Spinal cord (tissue), 10 donors: ENCODE results near the gene AIFM2. TPM values are rescaled to one million over a fixed set of nuclear protein-coding genes. Genes with fewer than 3 reads are reported as not detected.
"Not testable (repeated sequence)": the region's sequence is repeated elsewhere in the genome, so short reads cannot be mapped to it uniquely, and the experiment has no call there.

Experiments used
- DNase-seq, 6 donors: peaks; one replicate each; pipeline versions ENCODE4 v3.0.0 to v3.0.0-alpha.2; 2013 to 2015; ENCODE audit warnings: low spot score in 6 of 6, low read depth in 4 of 6
- H3K27ac ChIP-seq: one replicate; pipeline ENCODE4 v1.5.1; 2013; ENCODE audit warnings: low read depth, low read length, control low read depth
- H3K27me3 ChIP-seq: one replicate; pipeline ENCODE4 v1.6.1; 2013; ENCODE audit warnings: low read length; ENCODE audit not compliant: control insufficient read depth, insufficient read depth
- H3K36me3 ChIP-seq: one replicate; pipeline ENCODE4 v1.6.1; 2013; ENCODE audit warnings: low read length; ENCODE audit not compliant: control insufficient read depth, insufficient read depth
- H3K4me1 ChIP-seq: one replicate; pipeline ENCODE4 v1.6.1; 2013; ENCODE audit warnings: low read length; ENCODE audit not compliant: control insufficient read depth, insufficient read depth
- H3K4me3 ChIP-seq: one replicate; pipeline ENCODE4 v1.5.1; 2013; ENCODE audit warnings: low read depth, low read length, control low read depth
- H3K9me3 ChIP-seq: one replicate; pipeline ENCODE4 v1.6.1; 2013; ENCODE audit warnings: low read length; ENCODE audit not compliant: control insufficient read depth, insufficient read depth
- WGBS: methylation state at CpG from one replicate; pipeline ENCODE4 v1.1.5; 2013; ENCODE audit warnings: missing lambda C conversion rate; ENCODE audit not compliant: insufficient coverage; 5-methylcytosine and 5-hydroxymethylcytosine counted together
- long read RNA-seq, 4 donors: transcript quantifications; one replicate each; lab custom pipeline, GENCODE V29; 2026
- polyA plus RNA-seq, 2 donors: library from polyadenylated mRNA; unstranded; fragments of 120-200 nt; gene quantifications; one replicate each; pipeline ENCODE4 v1.2.1, GENCODE V29; 2013; ENCODE audit not compliant: insufficient read length in 2 of 2
- total RNA-seq, 2 donors: library from RNA; depleted of rRNA in 1 of 2; stranded (reverse); fragments of 120-200 nt in 1 of 2; fragments of >200 nt in 1 of 2; gene quantifications; one replicate each; pipeline versions ENCODE4 v1.2.3 to v1.2.4, GENCODE V29; 2013 to 2014
- donor health status: healthy.

Gene AIFM2
- total RNA-seq = 1 to 10 TPM; 3.3 to 4.2 TPM
- 1 to 10 TPM; 4.5 to 7.8 TPM for polyA plus RNA-seq
- long read RNA-seq, donor 1, partial matches to known transcripts = 0 of 1 reads
- long read RNA-seq, donor 1, other reads (novel, unspliced or antisense) = 0 of 1 reads
- long read RNA-seq, donor 2 = 0 reads
- long read RNA-seq, donor 3 = 0 reads
- long read RNA-seq, donor 4 = 0 reads

DNA sequence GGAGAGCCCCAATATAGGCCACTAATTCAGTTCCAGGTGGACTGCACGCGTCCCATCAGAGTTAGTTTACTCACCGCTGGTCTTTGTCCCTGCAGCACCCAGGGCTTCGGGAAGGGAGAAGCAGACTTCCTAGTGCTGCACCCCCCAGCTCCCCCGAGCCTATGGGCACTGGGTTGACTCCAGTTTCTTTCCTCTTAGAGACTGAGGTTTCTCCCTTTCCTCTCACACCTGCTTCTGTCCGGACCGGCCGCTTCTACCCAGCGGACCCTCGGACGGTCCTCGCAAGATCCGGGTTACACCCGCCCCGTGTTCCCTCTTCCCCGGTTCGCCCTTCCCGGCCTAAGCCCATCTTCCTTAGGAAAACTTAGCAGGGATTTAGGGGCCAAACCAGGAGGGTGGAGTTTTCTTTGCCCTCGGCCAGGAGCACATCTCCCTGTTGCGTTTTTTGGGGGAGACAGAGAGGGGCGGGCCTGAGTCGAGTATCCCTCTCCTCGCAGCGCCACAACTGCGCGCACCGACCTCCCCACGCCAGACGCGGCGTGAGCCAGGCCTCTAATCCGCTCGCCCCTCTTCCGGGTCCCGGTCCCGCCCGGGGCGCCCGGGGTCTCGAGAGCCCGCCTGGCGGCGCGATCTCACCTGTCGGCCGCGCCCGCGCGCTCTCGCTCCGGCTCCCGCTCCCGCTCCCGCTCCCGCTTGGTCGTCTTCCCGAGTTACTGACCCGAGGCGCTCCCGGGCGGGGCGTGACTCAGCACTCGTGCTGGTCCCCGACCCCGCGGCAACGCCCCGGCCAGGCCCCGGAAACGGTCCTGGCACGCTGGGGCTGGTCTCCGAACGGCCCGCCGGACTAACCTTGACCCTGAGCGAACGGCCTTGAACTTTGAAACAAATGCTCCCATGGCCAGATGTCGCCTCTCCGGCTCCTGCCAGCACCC is at the start of gene AIFM2:
AIFM2 (minus strand) TSS at position 728 of the 932 bp plus-strand sequence. CDS start 8,741 bp downstream, outside the sequence.
- peaks cover 21% of the 10 kb centered on the region for H3K4me1 ChIP-seq
- H3K36me3 ChIP-seq = no peaks in the 10 kb centered on the region
- 7% methylated on average over 78 of the region's 80 CpGs for WGBS
- H3K9me3 ChIP-seq = no peaks in the 10 kb centered on the region
- H3K27me3 ChIP-seq = peaks cover 5% of the 10 kb centered on the region
- peak in 2 of 6 donors; percentile 55 to 60 for DNase-seq
- H3K27ac ChIP-seq = no peak within 1 kb of the TSS
- H3K4me3 ChIP-seq = peak within 1 kb of the TSS; percentile 38

DNA sequence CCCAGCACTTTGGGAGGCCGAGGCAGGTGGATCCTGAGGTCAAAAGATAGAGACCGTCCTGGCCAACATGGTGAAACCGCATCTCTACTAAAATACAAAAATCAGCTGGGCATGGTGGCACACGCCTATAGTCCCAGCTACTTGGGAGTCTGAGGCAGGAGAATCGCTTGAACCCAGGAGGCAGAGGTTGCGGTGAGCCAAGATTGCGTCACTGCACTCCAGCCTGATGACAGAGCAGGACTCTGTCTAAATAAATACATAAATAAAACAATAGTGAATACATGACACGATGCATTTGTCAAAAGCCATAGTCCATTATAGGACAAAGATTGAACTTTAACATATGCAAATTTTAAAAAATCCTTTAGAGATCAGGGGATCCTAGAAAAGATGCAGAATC is 46.6 kb upstream of the AIFM2 start:
- not testable (repeated sequence) for H3K36me3 ChIP-seq, H3K27me3 ChIP-seq, DNase-seq, H3K4me3 ChIP-seq, H3K9me3 ChIP-seq, H3K4me1 ChIP-seq, H3K27ac ChIP-seq
- 82% methylated on average over 5 of the region's 8 CpGs for WGBS

DNA sequence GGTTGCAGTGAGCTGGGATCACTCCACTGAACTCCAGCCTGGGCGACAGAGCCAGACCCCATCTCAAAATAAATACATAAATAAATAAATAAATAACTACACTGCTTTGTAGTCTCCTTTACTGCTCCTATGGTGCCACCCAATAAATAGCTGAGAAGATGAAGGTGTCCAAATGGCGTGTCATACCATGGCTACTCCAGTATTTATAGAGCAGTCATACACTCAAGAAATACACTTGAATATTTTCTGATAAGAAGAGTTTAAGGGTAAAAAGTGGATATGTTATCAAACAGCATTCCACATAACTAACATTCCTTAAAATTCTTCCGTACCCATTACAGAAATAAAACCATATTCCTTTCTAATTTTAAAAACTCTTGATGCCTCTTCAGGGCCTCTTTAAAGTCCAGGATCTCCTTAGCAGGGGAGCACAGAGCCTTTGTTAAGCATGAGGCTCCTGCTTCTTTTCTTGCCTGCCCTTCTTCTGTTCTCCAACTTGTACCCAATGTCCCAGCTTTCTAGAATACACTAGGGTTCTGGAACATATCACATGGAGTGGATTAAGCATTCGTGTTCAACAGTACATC is 45.6 kb upstream of the AIFM2 start:
- no peaks in the 10 kb centered on the region for H3K27me3 ChIP-seq
- no peak for DNase-seq
- no peak overlapping the region for H3K27ac ChIP-seq
- H3K4me1 ChIP-seq = no peaks in the 10 kb centered on the region
- no peak overlapping the region for H3K4me3 ChIP-seq
- H3K36me3 ChIP-seq = no peaks in the 10 kb centered on the region
- no peaks in the 10 kb centered on the region for H3K9me3 ChIP-seq
- WGBS = 89% methylated on average over 1 of the region's 4 CpGs

DNA sequence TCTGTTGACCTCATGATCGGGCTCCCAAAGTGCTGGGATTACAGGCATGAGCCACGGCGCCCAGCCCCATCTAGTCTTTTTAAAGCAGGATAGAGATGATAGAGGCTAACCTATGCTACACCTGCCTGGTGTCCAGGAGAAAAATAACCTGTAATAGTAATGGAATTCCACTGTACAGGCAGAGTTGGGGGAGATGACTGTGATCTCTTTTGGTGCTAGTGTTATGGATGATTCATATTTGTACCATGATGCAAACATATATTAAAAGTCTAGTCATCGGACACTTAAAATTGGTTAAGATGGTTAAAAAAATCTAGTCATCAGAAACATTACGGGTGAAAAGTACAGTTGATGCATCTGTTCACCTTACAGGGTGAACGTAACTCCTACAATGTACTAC is 43.8 kb upstream of the AIFM2 start:
- Histone ChIP-seq H3K36me3 (no peaks in the 10 kb centered on the region), H3K4me3 (no peak overlapping the region), H3K9me3 (no peaks in the 10 kb centered on the region), H3K27me3 (no peaks in the 10 kb centered on the region), H3K27ac (no peak overlapping the region), H3K4me1 (no peaks in the 10 kb centered on the region)
- WGBS = 67% methylated on average over 3 of the region's 6 CpGs
- no peak for DNase-seq

DNA sequence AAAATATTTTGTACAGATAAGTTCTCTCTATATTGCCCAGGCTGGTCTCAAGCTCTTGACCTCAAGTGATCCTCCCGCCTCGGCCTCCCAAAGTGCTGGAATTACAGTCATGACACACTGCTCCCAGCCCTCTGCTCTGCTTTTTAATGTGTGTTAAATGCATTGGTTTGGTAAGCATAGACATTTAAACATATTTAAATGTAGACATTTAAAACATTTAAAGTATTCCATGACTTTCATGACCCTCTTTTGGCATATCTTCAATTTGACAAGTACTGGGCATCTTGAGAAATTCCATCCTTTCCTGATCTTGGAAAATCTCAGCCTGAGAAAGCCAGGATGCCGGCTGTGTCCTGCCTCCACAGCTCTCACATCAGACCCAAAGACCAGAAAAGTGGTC is 42.9 kb upstream of the AIFM2 start:
- Histone ChIP-seq H3K4me1 (peaks cover 3% of the 10 kb centered on the region), H3K36me3 (no peaks in the 10 kb centered on the region), H3K27ac (no peak overlapping the region), H3K4me3 (no peak overlapping the region), H3K27me3 (no peaks in the 10 kb centered on the region), H3K9me3 (no peaks in the 10 kb centered on the region)
- no peak for DNase-seq
- WGBS = 94% methylated on average over 3 of the region's 3 CpGs

DNA sequence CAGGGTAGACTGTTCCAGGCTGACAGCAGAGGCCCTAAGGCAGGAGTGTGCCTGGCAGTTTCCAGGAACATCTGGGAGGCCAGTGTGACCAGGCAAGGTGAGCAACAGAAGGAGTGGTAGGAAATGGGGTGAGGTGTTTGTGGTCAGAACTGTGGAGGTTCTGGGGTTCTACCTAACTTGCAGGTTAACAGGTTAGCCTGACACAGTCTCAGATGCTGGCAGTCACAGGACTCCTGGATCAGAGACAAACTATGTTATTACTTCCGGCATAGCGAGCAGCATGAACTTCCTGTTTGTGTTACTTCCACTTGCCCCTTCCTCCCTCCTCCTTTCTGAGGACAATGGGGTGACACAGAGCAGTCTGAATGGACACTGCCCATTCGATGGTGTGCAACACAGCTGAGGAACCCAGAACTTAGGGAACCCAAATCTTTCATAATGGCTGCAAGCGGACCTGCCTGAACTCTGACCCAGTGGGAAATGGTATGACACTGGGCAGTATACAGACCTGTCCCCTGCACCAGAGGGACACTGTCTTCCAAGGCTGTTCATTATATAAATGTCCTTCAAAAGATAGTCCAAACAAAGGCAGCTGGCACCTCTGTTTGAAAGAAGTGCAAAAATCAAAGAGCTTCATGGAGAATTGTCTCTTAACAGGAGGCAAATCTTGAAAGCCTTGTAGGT is 41.6 kb upstream of the AIFM2 start:
- H3K27me3 ChIP-seq = no peaks in the 10 kb centered on the region
- no peak overlapping the region for H3K4me3 ChIP-seq
- H3K36me3 ChIP-seq = no peaks in the 10 kb centered on the region
- 79% methylated on average over 3 of the region's 4 CpGs for WGBS
- peaks cover 8% of the 10 kb centered on the region for H3K4me1 ChIP-seq
- no peak overlapping the region for H3K27ac ChIP-seq
- no peak for DNase-seq
- no peaks in the 10 kb centered on the region for H3K9me3 ChIP-seq

DNA sequence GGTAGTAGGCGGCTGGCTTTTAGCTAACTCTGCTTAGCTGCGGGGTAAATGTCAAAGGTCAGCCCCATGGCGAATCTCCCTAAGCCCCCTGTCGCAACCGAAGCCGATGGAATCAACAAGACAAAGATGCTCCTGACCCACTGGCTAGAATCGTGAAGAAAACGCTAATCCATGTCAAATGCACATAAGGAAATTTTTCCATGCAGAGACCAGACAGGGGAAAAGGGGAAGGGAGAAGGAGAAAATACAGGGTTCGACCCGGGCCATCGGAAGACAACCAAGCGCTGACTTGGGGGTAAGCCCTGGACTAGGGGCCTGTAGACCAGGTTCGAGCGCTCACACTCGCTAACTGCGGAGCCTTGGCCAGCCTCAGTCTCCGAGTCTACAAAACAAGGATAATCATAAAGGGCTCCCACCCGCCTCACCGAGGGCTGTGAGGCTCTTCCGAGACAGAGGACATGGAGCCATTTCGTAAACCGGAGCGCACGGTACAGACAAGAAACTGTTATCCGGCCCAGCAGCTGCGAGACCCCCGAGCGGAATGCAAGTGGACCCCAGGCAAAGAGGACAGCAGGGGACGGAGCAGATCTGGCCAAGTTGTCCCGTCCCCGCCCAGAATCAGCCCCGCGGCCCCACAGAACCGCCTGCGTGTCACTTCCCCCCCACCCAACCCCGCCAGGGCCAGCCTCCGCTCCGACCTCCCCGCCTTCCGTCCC is 37.2 kb upstream of the AIFM2 start:
- Histone ChIP-seq H3K27me3 (no peaks in the 10 kb centered on the region), H3K9me3 (no peaks in the 10 kb centered on the region), H3K4me3 (peak overlapping the region; percentile 81), H3K4me1 (peaks cover 8% of the 10 kb centered on the region), H3K36me3 (no peaks in the 10 kb centered on the region), H3K27ac (peak overlapping the region; percentile 93)
- 0% methylated on average over 37 of the region's 40 CpGs for WGBS
- peak in 1 of 6 donors; percentile 13 for DNase-seq

DNA sequence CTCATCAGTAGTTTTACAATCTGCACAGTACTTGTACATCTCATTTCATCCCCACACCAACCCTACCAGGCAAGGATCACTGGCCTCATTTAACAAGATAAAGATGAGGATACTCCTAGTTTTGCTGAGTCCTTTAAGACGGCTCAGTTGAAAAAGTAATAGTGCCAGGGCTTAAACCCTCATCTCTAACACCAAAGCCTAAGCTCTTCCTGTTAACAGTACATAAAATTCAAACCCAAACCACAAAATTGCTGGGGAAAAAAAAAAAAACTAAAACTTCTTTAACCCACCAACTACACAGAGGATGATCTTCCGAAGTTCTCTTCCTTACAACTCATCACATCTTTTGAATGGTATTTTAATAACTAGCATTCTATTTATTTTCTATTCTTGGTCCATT is 36.4 kb upstream of the AIFM2 start:
- H3K27ac ChIP-seq = no peak overlapping the region
- 0% methylated on average over 1 of the region's 2 CpGs for WGBS
- H3K9me3 ChIP-seq = no peaks in the 10 kb centered on the region
- peak overlapping the region; percentile 81 for H3K4me3 ChIP-seq
- H3K4me1 ChIP-seq = peaks cover 8% of the 10 kb centered on the region
- H3K36me3 ChIP-seq = no peaks in the 10 kb centered on the region
- no peak for DNase-seq
- H3K27me3 ChIP-seq = no peaks in the 10 kb centered on the region

DNA sequence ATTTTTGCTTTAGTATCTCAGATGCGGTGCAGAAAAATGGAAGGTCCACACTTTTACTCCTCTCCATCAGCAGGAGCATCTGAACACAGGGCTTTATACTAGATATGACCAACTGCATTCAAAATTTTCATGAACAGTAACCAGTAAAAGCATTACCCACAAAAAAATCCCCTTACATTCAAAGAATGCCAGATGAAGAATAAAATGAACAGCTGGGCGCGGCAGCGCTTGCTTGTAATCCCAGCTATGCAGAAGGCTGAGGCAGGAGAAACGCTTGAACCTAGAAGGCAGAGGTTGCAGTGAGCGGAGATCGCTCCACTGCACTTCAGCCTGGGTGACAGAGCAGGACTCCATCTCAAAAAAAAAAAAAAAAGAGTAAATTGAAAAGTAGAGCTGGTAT is 34.6 kb upstream of the AIFM2 start:
- WGBS = 93% methylated on average over 5 of the region's 7 CpGs
- no peaks in the 10 kb centered on the region for H3K36me3 ChIP-seq
- no peak for DNase-seq
- no peaks in the 10 kb centered on the region for H3K27me3 ChIP-seq
- H3K4me1 ChIP-seq = peaks cover 8% of the 10 kb centered on the region
- H3K4me3 ChIP-seq = no peak overlapping the region
- H3K27ac ChIP-seq = no peak overlapping the region
- H3K9me3 ChIP-seq = no peaks in the 10 kb centered on the region
